Measurements from ENCODE around the gene CCNJL.

- TF ChIP-seq POLR2A (IDR thresholded peaks at IDR 0.05) = no peak
- TF ChIP-seq CTCF (IDR thresholded peaks at IDR 0.05) = no peak
- no peak for TF ChIP-seq EP300 (IDR thresholded peaks at IDR 0.05)
Observed at GRCh38 chr5:160259341-160259740, 53.0 kb downstream of the CCNJL start.

All from sigmoid colon (tissue), 4 donors.